COLO829 (cell line): ENCODE data around the gene EPS15.
"Not testable (repeated sequence)": the region's sequence is repeated elsewhere in the genome, so short reads cannot be mapped to it uniquely, and the experiment has no call there.

Experiments
- DNase-seq: peaks from one replicate; pipeline ENCODE4 v3.0.0; 2012; ENCODE audit warnings: low spot score

The EPS15 gene

GRCh38 chr1:51331206-51332100 lies 187.6 kb downstream of the EPS15 start:
- DNase-seq, result peak; percentile 66

DNA sequence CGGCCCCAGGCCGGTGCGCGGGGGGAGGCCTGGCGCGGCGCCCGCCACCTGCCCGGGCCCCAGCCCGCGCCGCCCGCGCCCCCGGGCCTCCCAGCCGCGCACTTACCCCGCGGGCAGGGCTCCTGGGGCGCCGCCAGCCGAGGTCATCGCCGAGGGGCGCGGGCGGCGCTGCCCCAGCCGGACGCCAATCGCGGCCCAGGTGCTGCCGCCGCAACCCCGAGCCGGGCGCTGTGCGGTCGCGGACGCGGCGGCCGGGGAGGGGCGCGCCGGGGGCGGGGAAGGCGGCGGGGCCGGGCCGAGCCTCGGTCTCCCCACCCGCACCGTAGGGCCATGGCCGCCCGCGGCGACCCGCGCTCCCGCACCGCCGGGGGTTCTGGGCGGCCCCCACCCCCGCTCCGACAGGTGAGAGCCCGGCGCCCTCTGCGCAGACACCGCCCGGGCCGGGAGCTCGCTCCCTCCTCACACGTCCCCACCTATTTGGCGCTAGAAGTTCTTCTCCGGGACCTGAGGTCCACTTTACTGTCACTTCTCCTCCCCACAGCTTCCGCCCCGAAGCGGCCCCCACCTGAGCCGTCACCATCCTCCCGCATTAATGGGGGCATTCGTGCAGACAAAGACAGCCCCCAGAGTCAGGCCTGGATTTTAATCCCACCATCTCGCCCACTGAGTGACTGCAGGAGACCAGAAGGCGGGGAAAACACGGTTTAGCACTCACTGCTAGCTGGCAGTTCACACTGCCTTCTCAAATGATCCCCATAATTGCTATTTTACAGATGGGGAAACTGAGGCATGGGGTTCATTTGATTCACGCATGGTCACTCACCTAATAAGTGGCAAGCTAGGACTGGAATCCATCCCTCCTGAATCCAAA lies 188.5 kb downstream of the EPS15 start, which contains the start of gene TTC39A:
Gene TTC39A, minus strand, starts transcription at position 232 of the 871 bp plus-strand sequence. Its CDS starts 85 bp downstream, at position 147.
- no peak for DNase-seq

- DNase-seq, result no peak
Measured at GRCh38 chr1:51329443-51330325, 189.4 kb downstream of the EPS15 start.

GRCh38 chr1:51328926-51329325 lies 190.1 kb downstream of the EPS15 start:
- no peak for DNase-seq

DNA sequence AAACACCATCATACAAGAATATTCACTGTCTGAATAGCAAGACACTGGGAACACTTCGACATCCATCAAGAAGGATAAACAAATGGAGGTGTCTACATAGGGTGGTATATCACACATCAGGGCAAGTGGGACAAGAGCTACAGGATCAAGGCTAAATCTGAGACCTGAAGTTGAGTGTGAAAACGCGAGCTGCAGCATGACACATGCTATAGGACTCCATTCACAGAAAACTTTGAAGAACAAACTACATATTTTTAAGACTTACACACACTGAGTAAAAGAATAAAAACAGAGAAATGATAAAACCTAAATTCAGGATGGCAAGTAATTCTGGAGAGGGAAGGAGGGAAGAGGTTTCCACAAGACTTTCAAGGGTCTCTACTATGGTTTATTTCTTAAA lies 190.8 kb downstream of the EPS15 start:
- DNase-seq, result no peak

- no peak for DNase-seq
Measured at GRCh38 chr1:51327386-51327785, 191.7 kb downstream of the EPS15 start.

- DNase-seq, result no peak
Measured at GRCh38 chr1:51326839-51327238, 192.2 kb downstream of the EPS15 start.

- DNase-seq, result no peak
Measured at GRCh38 chr1:51325878-51326755, 192.9 kb downstream of the EPS15 start.

DNA sequence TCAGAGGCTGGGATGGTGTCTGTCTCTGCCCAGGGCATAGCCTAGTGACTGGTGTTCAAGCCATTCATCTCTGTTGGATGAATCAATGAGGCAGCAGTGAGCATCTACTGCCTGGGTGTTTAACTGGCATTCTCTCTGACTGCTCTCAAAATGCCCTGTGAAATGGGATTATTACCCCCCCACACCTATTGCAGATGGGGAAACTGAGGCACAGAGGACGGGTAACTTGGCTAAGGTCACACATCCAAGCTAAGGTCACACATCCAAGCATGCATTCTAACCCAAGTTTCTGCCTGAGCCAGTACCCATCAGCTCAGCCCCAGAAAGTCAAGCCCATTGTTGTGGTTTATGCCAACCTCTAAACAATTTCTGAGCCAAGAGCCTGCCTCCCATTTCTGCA lies 193.7 kb downstream of the EPS15 start:
- no peak for DNase-seq

GRCh38 chr1:51325011-51325385 lies 194.1 kb downstream of the EPS15 start:
- not testable (repeated sequence) for DNase-seq

GRCh38 chr1:51324251-51325010 lies 194.6 kb downstream of the EPS15 start:
- no peak for DNase-seq

- no peak for DNase-seq
Measured at GRCh38 chr1:51323778-51324177, 195.3 kb downstream of the EPS15 start.

DNA sequence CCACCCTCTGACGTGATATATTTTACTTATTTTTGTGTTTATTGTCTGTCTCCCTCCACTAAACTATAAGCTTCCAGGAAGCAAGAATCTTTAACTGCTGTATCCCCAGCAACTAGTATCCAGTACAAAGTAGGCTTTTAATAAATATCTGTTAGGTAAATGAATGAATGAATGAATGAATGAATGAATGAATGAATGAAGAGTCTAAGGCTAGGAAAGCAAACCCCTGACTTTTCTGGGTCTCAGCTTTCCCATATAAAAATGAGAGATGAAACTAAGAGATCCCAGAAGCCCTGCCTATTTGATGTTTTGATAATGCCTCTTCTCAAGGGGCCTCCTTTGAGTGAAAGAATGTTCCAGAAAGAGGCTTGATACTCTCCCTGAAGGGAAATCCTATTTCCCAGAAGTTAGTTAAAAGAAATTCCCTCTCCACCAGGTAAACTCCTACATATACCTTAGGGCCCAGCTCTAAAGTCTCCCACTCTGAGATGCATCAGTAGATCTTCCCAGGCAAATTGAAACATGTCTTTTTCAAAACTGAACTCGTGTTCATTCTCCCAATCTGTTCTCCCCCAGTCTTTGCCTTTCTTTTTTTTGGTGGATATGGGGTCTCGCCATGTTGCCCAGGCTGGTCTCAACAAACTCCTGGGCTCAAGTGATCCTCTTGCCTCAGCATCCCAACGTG lies 196.5 kb downstream of the EPS15 start:
- no peak for DNase-seq

DNA sequence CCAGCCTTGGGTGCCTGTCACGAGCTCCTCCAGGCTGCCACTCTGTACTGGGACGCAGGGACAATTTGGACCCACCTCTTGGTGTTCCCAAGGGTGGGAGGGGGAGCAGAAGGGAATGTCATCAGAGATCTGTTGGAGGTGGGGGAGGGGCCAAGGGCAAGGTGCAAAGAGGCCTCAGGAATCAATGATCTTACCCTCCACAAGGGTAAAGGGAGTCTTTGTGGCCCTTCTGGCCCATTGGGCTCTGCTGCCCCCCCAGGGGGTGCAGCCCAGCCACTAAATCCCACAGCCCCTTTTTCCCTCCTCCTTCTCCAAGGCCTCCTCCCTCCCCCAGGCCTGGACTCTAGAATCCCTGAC lies 197.2 kb downstream of the EPS15 start:
- no peak for DNase-seq

GRCh38 chr1:51320967-51321923 lies 197.8 kb downstream of the EPS15 start:
- no peak for DNase-seq

DNA sequence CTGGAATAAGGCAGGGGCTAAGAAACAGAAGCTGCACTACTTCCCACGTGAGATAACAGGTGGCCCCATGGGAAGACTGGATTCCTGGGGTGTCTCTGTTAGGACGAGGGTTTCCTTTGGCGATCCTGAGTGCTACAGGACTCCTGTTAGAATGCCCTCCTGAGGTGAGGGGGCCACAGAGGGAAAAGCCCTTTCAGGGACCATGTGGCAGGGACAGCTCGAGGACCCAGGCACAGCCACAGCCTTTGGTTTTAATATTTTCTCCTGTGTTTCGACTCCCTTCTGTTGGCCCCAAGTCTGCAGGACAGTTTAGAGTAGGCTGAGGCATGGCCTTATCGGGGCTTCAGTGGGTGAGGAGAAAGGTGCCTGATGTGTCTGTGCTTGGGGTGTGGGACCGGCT lies 201.3 kb downstream of the EPS15 start:
- DNase-seq, result no peak

DNA sequence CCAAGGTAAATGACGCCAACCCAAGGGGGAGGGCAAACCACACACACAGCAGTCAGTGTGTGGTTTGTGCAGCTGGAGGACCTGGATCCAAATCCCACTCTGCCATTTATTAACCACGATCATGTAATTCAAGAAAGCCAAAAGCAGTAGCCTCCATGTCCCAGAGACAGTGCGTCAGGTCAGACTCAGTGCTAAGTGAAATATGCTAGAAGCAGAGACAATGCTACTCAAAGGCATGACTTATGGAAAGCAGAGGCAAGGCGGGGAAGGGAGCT lies 202.3 kb downstream of the EPS15 start:
- no peak for DNase-seq

- DNase-seq, result no peak
Measured at GRCh38 chr1:51316113-51316845, 202.8 kb downstream of the EPS15 start.
